H1 (cell line): ENCODE results near the gene MXD4. TPM values are rescaled to one million over a fixed set of nuclear protein-coding genes. Genes with fewer than 3 reads are reported as not detected.

Source experiments
- CTCF ChIA-PET: fragments of 300-600 bp; sonication (Branson Sonifier 250); formaldehyde crosslinking; loops from one replicate; lab custom pipeline; 2021; ENCODE audit not compliant: partially characterized antibody; lab: Charles Lee
- POLR2A ChIA-PET: fragments of 300-600 bp; sonication (Branson Sonifier 250); formaldehyde crosslinking; loops from one replicate; lab custom pipeline; 2021; ENCODE audit warnings: inconsistent platforms; ENCODE audit not compliant: partially characterized antibody; lab: Charles Lee
- DNase-seq, 2 experiments: peaks; one replicate each; pipeline versions ENCODE4 v3.0.0 to v3.0.0-alpha.2; 2010 to 2022; ENCODE audit warnings: low spot score in 2 of 2, low read depth in 1 of 2, mixed read lengths in 1 of 2
- FAIRE-seq: peaks from 2 replicates; lab custom pipeline; 2011; peaks lifted over from hg19 to GRCh38; lab: Jason Lieb, UNC
- H2AFZ ChIP-seq: 2 replicates; pipeline ENCODE4 v1.8.1; 2012; ENCODE audit warnings: low read length, inconsistent platforms
- H2AK5ac ChIP-seq: 2 replicates; pipeline ENCODE4 v1.6.1; 2013; ENCODE audit warnings: low read depth, low read length
- H2BK120ac ChIP-seq: replicated peaks from 2 replicates; pipeline ENCODE3; 2013; ENCODE audit warnings: low read depth, low read length, inconsistent platforms
- H2BK12ac ChIP-seq: 2 replicates; pipeline ENCODE4 v1.6.1; 2013; ENCODE audit warnings: low read depth, low read length
- H2BK15ac ChIP-seq: 2 replicates; pipeline ENCODE4 v1.6.1; 2013; ENCODE audit warnings: low read length
- H2BK20ac ChIP-seq: 2 replicates; pipeline ENCODE4 v1.6.1; 2013; ENCODE audit warnings: low read length
- H2BK5ac ChIP-seq: 2 replicates; pipeline ENCODE4 v1.6.1; 2013; ENCODE audit warnings: low read depth, low read length
- H3K14ac ChIP-seq: 2 replicates; pipeline ENCODE4 v1.6.1; 2013; ENCODE audit warnings: inconsistent platforms; ENCODE audit not compliant: insufficient read length
- H3K18ac ChIP-seq: 2 replicates; pipeline ENCODE4 v1.6.1; 2013; ENCODE audit warnings: low read length; ENCODE audit errors: extremely low read depth
- H3K23ac ChIP-seq: 2 replicates; pipeline ENCODE4 v1.6.1; 2013; ENCODE audit warnings: inconsistent platforms; ENCODE audit not compliant: insufficient read length
- H3K23me2 ChIP-seq: 2 replicates; pipeline ENCODE4 v1.6.1; 2013; ENCODE audit warnings: low read depth, low read length
- H3K27ac ChIP-seq: 2 replicates; pipeline ENCODE4 v1.6.1; 2011; ENCODE audit warnings: low read depth, low read length, inconsistent platforms
- H3K27me3 ChIP-seq, 4 experiments: replicated peaks in 1 of 4; 1 replicate in 1 of 4; 2 replicates in 3 of 4; pipeline versions ENCODE4 v1.6.1 to v1.8.1; 2011 to 2013; ENCODE audit warnings: low read length in 3 of 4, mild to moderate bottlenecking in 3 of 4, inconsistent platforms in 2 of 4, mixed read lengths in 2 of 4, moderate library complexity in 1 of 4; ENCODE audit not compliant: control insufficient read depth in 3 of 4, insufficient read depth in 3 of 4; ENCODE audit errors: extremely low read depth in 1 of 4
- H3K36me3 ChIP-seq, 4 experiments: 2 replicates each; pipeline versions ENCODE4 v1.6.1 to v1.8.1; 2011 to 2013; ENCODE audit warnings: mild to moderate bottlenecking in 4 of 4, low read length in 3 of 4, moderate library complexity in 2 of 4, control low read depth in 1 of 4, inconsistent platforms in 1 of 4; ENCODE audit not compliant: insufficient read depth in 4 of 4, control insufficient read depth in 2 of 4
- H3K4ac ChIP-seq: replicated peaks from 2 replicates; pipeline ENCODE3; 2013; ENCODE audit warnings: low read length, low read depth, mixed read lengths, inconsistent platforms; ENCODE audit not compliant: insufficient read length
- H3K4me1 ChIP-seq, 4 experiments: replicated peaks in 1 of 4; 1 replicate in 1 of 4; 2 replicates in 3 of 4; pipeline versions ENCODE4 v1.6.1 to v1.8.1; 2011 to 2013; ENCODE audit warnings: low read length in 3 of 4, inconsistent platforms in 2 of 4, mixed read lengths in 1 of 4; ENCODE audit not compliant: insufficient read depth in 4 of 4, control insufficient read depth in 3 of 4
- H3K4me2 ChIP-seq, 2 experiments: 2 replicates each; pipeline versions ENCODE4 v1.6.1 to v1.8.1; 2011 to 2013; ENCODE audit warnings: low read depth in 2 of 2, low read length in 2 of 2, control low read depth in 1 of 2, inconsistent platforms in 1 of 2, mild to moderate bottlenecking in 1 of 2; ENCODE audit not compliant: insufficient read depth in 1 of 2
- H3K4me3 ChIP-seq, 4 experiments: fragments of 200-600, 300-600 bp in 1 of 4; sonication (generic), shearing (Covaris generic), sonication (Bioruptor Twin) in 1 of 4; 2 replicates each; pipeline versions ENCODE4 v1.5.1 to v1.8.1; 2011 to 2016; ENCODE audit warnings: low read length in 4 of 4, low read depth in 3 of 4, control low read depth in 2 of 4, inconsistent platforms in 2 of 4, mild to moderate bottlenecking in 2 of 4, mixed read lengths in 1 of 4, moderate library complexity in 1 of 4; ENCODE audit not compliant: insufficient read depth in 2 of 4; ENCODE audit errors: extremely low read depth in 1 of 4
- H3K56ac ChIP-seq: replicated peaks from 2 replicates; pipeline ENCODE3; 2013; ENCODE audit warnings: low read depth, mild to moderate bottlenecking, mixed read lengths, low read length, inconsistent platforms; ENCODE audit not compliant: insufficient read length
- H3K79me1 ChIP-seq: 2 replicates; pipeline ENCODE4 v1.6.1; 2013; ENCODE audit warnings: low read depth, low read length, control low read depth
- H3K79me2 ChIP-seq, 2 experiments: 2 replicates each; pipeline versions ENCODE4 v1.6.1 to v1.8.1; 2012 to 2013; ENCODE audit warnings: low read length in 2 of 2, mild to moderate bottlenecking in 2 of 2, inconsistent platforms in 1 of 2; ENCODE audit not compliant: insufficient read depth in 2 of 2, control insufficient read depth in 1 of 2
- H3K9ac ChIP-seq, 4 experiments: replicated peaks in 1 of 4; 1 replicate in 1 of 4; 2 replicates in 3 of 4; pipeline versions ENCODE4 v1.6.1 to v1.8.1; 2011 to 2013; ENCODE audit warnings: low read depth in 3 of 4, low read length in 3 of 4, control low read depth in 2 of 4, mild to moderate bottlenecking in 2 of 4, moderate library complexity in 2 of 4, inconsistent platforms in 1 of 4; ENCODE audit errors: extremely low read depth in 1 of 4
- H3K9me3 ChIP-seq, 2 experiments: 2 replicates each; pipeline versions ENCODE4 v1.6.1 to v1.8.1; 2012 to 2013; ENCODE audit warnings: mild to moderate bottlenecking in 2 of 2, moderate library complexity in 2 of 2, control low read depth in 1 of 2, inconsistent platforms in 1 of 2, low read depth in 1 of 2, low read length in 1 of 2, mixed read lengths in 1 of 2; ENCODE audit not compliant: insufficient read depth in 2 of 2
- H4K20me1 ChIP-seq, 2 experiments: replicated peaks in 1 of 2; 2 replicates each; pipeline versions ENCODE3 to v1.8.1; 2011 to 2013; ENCODE audit warnings: inconsistent platforms in 2 of 2, low read length in 2 of 2, mild to moderate bottlenecking in 1 of 2; ENCODE audit not compliant: insufficient read depth in 2 of 2, control insufficient read depth in 1 of 2
- H4K5ac ChIP-seq: 2 replicates; pipeline ENCODE4 v1.6.1; 2013; ENCODE audit warnings: low read length, low read depth, mixed read lengths, inconsistent platforms; ENCODE audit not compliant: insufficient read length
- H4K8ac ChIP-seq: 2 replicates; pipeline ENCODE4 v1.8.0; 2013; ENCODE audit warnings: mild to moderate bottlenecking, moderate library complexity, low read length, inconsistent platforms; ENCODE audit not compliant: insufficient read depth; ENCODE audit errors: extremely low read depth
- H4K91ac ChIP-seq: replicated peaks from 2 replicates; pipeline ENCODE3; 2013; ENCODE audit warnings: low read length, mixed read lengths, inconsistent platforms; ENCODE audit not compliant: insufficient read length
- KDM4A ChIP-seq: IDR thresholded peaks from one replicate; pipeline ENCODE4 v1.7.1; 2012; ENCODE audit warnings: low read depth, mild to moderate bottlenecking, moderate library complexity, low read length, inconsistent platforms; ENCODE audit not compliant: severe bottlenecking
- WGBS, 2 experiments: shearing (Covaris generic) in 1 of 2; methylation state at CpG; one replicate each; pipeline versions ENCODE4 v1.1.6 to v1.1.7; 2013 to 2015; ENCODE audit warnings: low lambda C conversion rate in 2 of 2, mixed read lengths in 2 of 2, inconsistent platforms in 1 of 2, low coverage in 1 of 2, missing lambda C conversion rate in 1 of 2; ENCODE audit not compliant: insufficient replicate concordance in 2 of 2, insufficient coverage in 1 of 2, insufficient read length in 1 of 2; ENCODE audit errors: extremely low coverage in 1 of 2, missing lambda C conversion rate in 1 of 2; 5-methylcytosine and 5-hydroxymethylcytosine counted together
- polyA plus RNA-seq, 7 experiments: library from polyadenylated mRNA; depleted of rRNA in 3 of 7; stranded (reverse) in 5 of 7; unstranded in 2 of 7; fragments of >200 nt in 5 of 7; fragments of 200-250 nt in 2 of 7; gene quantifications; 1 replicate in 5 of 7; 2 replicates in 1 of 7; 4 replicates in 1 of 7; pipeline versions ENCODE4 v1.2.1 to v1.2.3, GENCODE V29; 2011 to 2013; ENCODE audit warnings: missing spikeins in 2 of 7, mixed read lengths in 2 of 7
- total RNA-seq: library from RNA; stranded (reverse); fragmentation: NEBNext Ultra II Directional; extraction: Animal tissue kit (Norgen Biotek cat#: 25700); gene quantifications from 2 replicates; pipeline ENCODE4 v1.2.1, GENCODE V29; 2021

The MXD4 gene
- total and polyA plus RNA-seq, 2 of the 8 experiments (the other 6 are each of a cell fraction or from before 2014, with no cell fraction given): 18.0 to 20.8 TPM

DNA sequence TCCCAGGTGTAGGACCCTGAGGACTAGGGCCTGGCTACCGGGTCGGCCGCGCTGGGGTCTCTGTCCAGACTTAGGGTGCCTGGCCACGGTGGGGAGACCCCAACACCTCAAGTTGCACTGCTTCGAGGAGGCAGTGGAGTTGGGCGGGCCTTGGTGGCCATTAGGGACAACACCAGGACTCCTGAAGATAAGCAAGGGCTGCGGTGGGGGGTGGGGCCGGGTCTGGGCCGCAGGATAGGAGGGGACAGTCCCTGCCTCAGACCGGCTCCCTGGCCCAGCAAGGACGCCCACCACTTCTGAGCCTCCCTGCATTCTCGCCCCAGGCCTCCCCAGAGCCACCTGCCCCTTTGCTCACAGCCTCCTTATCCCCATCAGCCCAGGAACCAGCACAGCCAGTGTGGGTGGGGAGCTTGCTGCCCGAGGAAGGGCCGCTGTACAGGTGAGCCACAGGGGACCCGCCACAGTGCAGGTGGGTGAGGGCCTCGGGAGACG is 5.5 kb upstream of the MXD4 start:
- POLR2A ChIA-PET: no interaction called here
- no peaks in the 10 kb centered on the region for H3K9me3 ChIP-seq
- FAIRE-seq: no peak
- no peak for TF ChIP-seq KDM4A

More for the DNA sequence above, 5.5 kb upstream of the MXD4 start:
- H2BK5ac ChIP-seq: no peak overlapping the region; the same call in 1 of the 2 replicates
- peaks cover 0 to 1% of the 10 kb centered on the region in 2 experiments for H4K20me1 ChIP-seq
- H3K4ac ChIP-seq: no peak overlapping the region
- H3K79me1 ChIP-seq: no peaks in the 10 kb centered on the region
- H2BK15ac ChIP-seq: no peak overlapping the region
- H3K23ac ChIP-seq: no peak overlapping the region
- WGBS, 2 experiments: 92% methylated on average over 18 of the region's 18 CpGs; no CpG with 5 or more reads in 1 of the 2 experiments
- peaks cover 4% of the 10 kb centered on the region; the same call in 1 of the 2 replicates for H3K23me2 ChIP-seq
- H3K18ac ChIP-seq: no peak overlapping the region
- CTCF ChIA-PET: no interaction called here
- no peak overlapping the region for H2BK120ac ChIP-seq
- H2AK5ac ChIP-seq: no peak overlapping the region
- H3K27ac ChIP-seq: no peak overlapping the region
- no peaks in the 10 kb centered on the region for H3K36me3 ChIP-seq
- H4K5ac ChIP-seq: no peak overlapping the region
- no peaks in the 10 kb centered on the region for H3K27me3 ChIP-seq
- H3K4me1 ChIP-seq: peaks cover 0 to 15% (median 10%) of the 10 kb centered on the region in 4 experiments; a peak in 5 of 7 replicates
- H4K91ac ChIP-seq: no peak overlapping the region
- no peaks in the 10 kb centered on the region for H3K79me2 ChIP-seq
- H3K14ac ChIP-seq: no peak overlapping the region
- DNase-seq: no peak
- H2AFZ ChIP-seq: no peak overlapping the region
- H2BK12ac ChIP-seq: no peak overlapping the region
- no peak overlapping the region for H3K56ac ChIP-seq
- H2BK20ac ChIP-seq: no peak overlapping the region
- no peak overlapping the region for H3K4me3 ChIP-seq
- H3K4me2 ChIP-seq: no peak overlapping the region
- H3K9ac ChIP-seq: no peak overlapping the region
- H4K8ac ChIP-seq: no peak overlapping the region; the same call in 1 of the 2 replicates
